Adrenal gland (tissue), 5 donors: ENCODE data around the gene VIPR2.

Experiments
- CTCF ChIP-seq, 6 experiments: fragments of 450-650 bp in 4 of 6; fragments of 200-600 bp in 2 of 6; sonication (generic) in 1 of 6; IDR thresholded peaks; 1 replicate in 5 of 6; 2 replicates in 1 of 6; pipeline versions ENCODE4 v1.5.1 to v1.8.0; 2016 to 2021; ENCODE audit warnings: antibody characterized with exemption in 6 of 6, mild to moderate bottlenecking in 2 of 6, moderate library complexity in 1 of 6
- POLR2A ChIP-seq, 2 donors: fragments of 450-650 bp; IDR thresholded peaks; one replicate each; pipeline ENCODE4 v1.6.1; 2017; ENCODE audit warnings: antibody characterized with exemption in 2 of 2, mild to moderate bottlenecking in 2 of 2, moderate library complexity in 1 of 2
- donor health status: DM: no; HTN: no; CAD: no.

DNA sequence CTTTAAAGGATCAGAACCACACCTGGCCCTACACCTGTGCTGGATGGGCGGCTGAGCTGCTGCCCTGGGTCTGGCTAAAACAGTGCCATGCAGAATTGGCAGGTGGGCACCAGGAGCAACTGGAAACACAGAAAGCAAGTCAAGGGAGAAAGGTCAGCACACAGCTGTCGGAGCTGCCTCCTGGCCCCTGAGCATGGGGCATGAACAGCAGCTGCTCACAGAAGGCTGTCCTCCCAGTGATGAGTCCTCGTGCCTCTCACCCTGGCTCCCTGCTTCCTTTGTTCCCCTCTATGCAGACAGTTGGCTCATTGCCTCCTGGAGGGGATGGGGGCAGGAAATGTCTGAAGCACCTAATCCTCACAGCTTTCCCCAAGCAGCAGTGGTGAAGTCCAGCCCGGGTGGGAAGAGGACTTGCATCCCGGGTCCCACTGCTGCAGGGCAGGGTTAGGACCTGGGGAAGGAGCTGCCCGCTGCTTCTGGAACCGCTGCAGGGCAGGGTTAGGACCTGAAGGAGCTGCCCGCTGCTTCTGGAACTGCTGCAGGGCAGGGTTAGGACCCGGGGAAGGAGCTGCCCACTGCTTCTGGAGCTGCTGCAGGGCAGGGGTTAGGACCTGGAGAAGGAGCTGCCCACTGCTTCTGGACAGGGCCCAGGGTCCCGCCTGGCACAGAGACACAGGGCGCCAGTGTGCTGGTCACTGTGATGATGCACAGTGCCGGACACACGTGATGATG lies 37.3 kb downstream of the VIPR2 start:
- no peak for TF ChIP-seq CTCF (IDR thresholded peaks at IDR 0.05)
- TF ChIP-seq POLR2A (IDR thresholded peaks at IDR 0.05), result no peak
